ENCODE results near the gene CA11.
A peak's percentile ranks its signal among the peaks of the same experiment; 100 is the strongest.
"Not testable (repeated sequence)": the region's sequence is repeated elsewhere in the genome, so short reads cannot be mapped to it uniquely, and the experiment has no call there.

Gene CA11

GRCh38 chr19:48635966-48636858 is 9.8 kb downstream of the CA11 start:
- H3K4me3 ChIP-seq (ENCODE audit: low read length) = peak overlapping the region; percentile 83
- DNase-seq (ENCODE audit: low read depth) = no peak

GRCh38 chr19:48635263-48635965 is 10.6 kb downstream of the CA11 start:
- DNase-seq (ENCODE audit: low read depth) = no peak
- peak overlapping the region; percentile 83 for H3K4me3 ChIP-seq (ENCODE audit: low read length)
- TF ChIP-seq CTCF (conservative IDR thresholded peaks at IDR 0.05; ENCODE audit: low read depth, low read length) = no peak

More at GRCh38 chr19:48635966-48636858, 9.8 kb downstream of the CA11 start:
- TF ChIP-seq CTCF (conservative IDR thresholded peaks at IDR 0.05; ENCODE audit: low read depth, low read length) = no peak

GRCh38 chr19:48634424-48635262 is 11.3 kb downstream of the CA11 start:
- peak overlapping the region; percentile 35 for H3K4me3 ChIP-seq (ENCODE audit: low read length)
- DNase-seq (ENCODE audit: low read depth) = peak; percentile 95
- TF ChIP-seq CTCF (conservative IDR thresholded peaks at IDR 0.05; ENCODE audit: low read depth, low read length) = no peak

GRCh38 chr19:48634036-48634342 is 12.0 kb downstream of the CA11 start:
- TF ChIP-seq CTCF (conservative IDR thresholded peaks at IDR 0.05; ENCODE audit: low read depth, low read length) = no peak
- no peak for DNase-seq (ENCODE audit: low read depth)
- peak overlapping the region; percentile 35 for H3K4me3 ChIP-seq (ENCODE audit: low read length)

GRCh38 chr19:48633148-48634035 is 12.6 kb downstream of the CA11 start:
- no peak for TF ChIP-seq CTCF (conservative IDR thresholded peaks at IDR 0.05; ENCODE audit: low read depth, low read length)
- DNase-seq (ENCODE audit: low read depth) = no peak
- H3K4me3 ChIP-seq (ENCODE audit: low read length) = no peak overlapping the region

GRCh38 chr19:48632692-48633147 is 13.3 kb downstream of the CA11 start:
- no peak for DNase-seq (ENCODE audit: low read depth)
- no peak overlapping the region for H3K4me3 ChIP-seq (ENCODE audit: low read length)
- no peak for TF ChIP-seq CTCF (conservative IDR thresholded peaks at IDR 0.05; ENCODE audit: low read depth, low read length)

- H3K4me3 ChIP-seq (ENCODE audit: low read length); DNase-seq (ENCODE audit: low read depth): not testable (repeated sequence)
Measured at GRCh38 chr19:48632286-48632685, 13.7 kb downstream of the CA11 start.
